Progenitor cell of endocrine pancreas (in vitro differentiated cells): ENCODE data around the gene EP400. TPM values are rescaled to one million over a fixed set of nuclear protein-coding genes. Genes with fewer than 3 reads are reported as not detected.

Experiments
- DNase-seq: peaks from one replicate; pipeline ENCODE4 v3.0.0; 2021; ENCODE audit warnings: low spot score; ENCODE audit not compliant: unreplicated experiment
- H3K27ac Mint-ChIP-seq: 2 replicates; pipeline ENCODE4 v1.8.0; 2021; ENCODE audit warnings: mild to moderate bottlenecking, moderate library complexity, mixed read lengths
- H3K27me3 Mint-ChIP-seq: 2 replicates; pipeline ENCODE4 v1.8.0; 2021; ENCODE audit warnings: mixed read lengths
- H3K36me3 Mint-ChIP-seq: 2 replicates; pipeline ENCODE4 v1.8.0; 2022; ENCODE audit warnings: mixed read lengths; ENCODE audit not compliant: insufficient read depth
- H3K4me1 Mint-ChIP-seq: 2 replicates; pipeline ENCODE4 v1.8.0; 2021; ENCODE audit warnings: low read depth, mixed read lengths
- H3K4me3 Mint-ChIP-seq: 2 replicates; pipeline ENCODE4 v1.8.0; 2021; ENCODE audit warnings: low read depth, mild to moderate bottlenecking, moderate library complexity, mixed read lengths
- H3K9me3 Mint-ChIP-seq: 2 replicates; pipeline ENCODE4 v1.8.0; 2021; ENCODE audit warnings: low read depth, mixed read lengths
- CTCF ChIP-seq: fragments of 200-600 bp; sonication (generic); IDR thresholded peaks from one replicate; pipeline ENCODE4 v1.5.0; 2021; ENCODE audit warnings: antibody characterized with exemption, mild to moderate bottlenecking; ENCODE audit not compliant: unreplicated experiment
- total RNA-seq: library from RNA; stranded (reverse); gene quantifications from 2 replicates; pipeline ENCODE4 v1.2.1, GENCODE V29; 2021

Gene EP400
- total RNA-seq, 1 donor from 2014 or later: 66.6 TPM

GRCh38 chr12:132009336-132009859 lies 59.7 kb downstream of the EP400 start:
- Mint-ChIP-seq H3K4me3 (no peak overlapping the region), H3K4me1 (no peaks in the 10 kb centered on the region), H3K9me3 (no peaks in the 10 kb centered on the region), H3K27ac (no peak overlapping the region), H3K36me3 (peaks cover 15% of the 10 kb centered on the region), H3K27me3 (no peaks in the 10 kb centered on the region)
- no peak for TF ChIP-seq CTCF
- DNase-seq: no peak

GRCh38 chr12:132012919-132013568 lies 63.3 kb downstream of the EP400 start:
- no peak for DNase-seq
- TF ChIP-seq CTCF: no peak
- no peaks in the 10 kb centered on the region for H3K27me3 Mint-ChIP-seq
- no peak overlapping the region for H3K27ac Mint-ChIP-seq
- peaks cover 12% of the 10 kb centered on the region for H3K36me3 Mint-ChIP-seq
- H3K9me3 Mint-ChIP-seq: no peaks in the 10 kb centered on the region
- H3K4me1 Mint-ChIP-seq: no peaks in the 10 kb centered on the region
- no peak overlapping the region for H3K4me3 Mint-ChIP-seq

- no peak for TF ChIP-seq CTCF
- H3K4me3 Mint-ChIP-seq: no peak overlapping the region
- H3K9me3 Mint-ChIP-seq: no peaks in the 10 kb centered on the region
- no peak for DNase-seq
- no peaks in the 10 kb centered on the region for H3K27me3 Mint-ChIP-seq
- H3K4me1 Mint-ChIP-seq: no peaks in the 10 kb centered on the region
- H3K36me3 Mint-ChIP-seq: peaks cover 11% of the 10 kb centered on the region
- no peak overlapping the region for H3K27ac Mint-ChIP-seq
These were observed 64.6 kb downstream of the EP400 start for GRCh38 chr12:132014092-132014914.

- Mint-ChIP-seq H3K4me1 (no peaks in the 10 kb centered on the region), H3K4me3 (no peak overlapping the region), H3K27ac (no peak overlapping the region), H3K9me3 (no peaks in the 10 kb centered on the region), H3K27me3 (no peaks in the 10 kb centered on the region), H3K36me3 (peaks cover 11% of the 10 kb centered on the region)
- DNase-seq: no peak
- no peak for TF ChIP-seq CTCF
These were observed 65.2 kb downstream of the EP400 start for GRCh38 chr12:132014915-132015280.

GRCh38 chr12:132015686-132016430 lies 66.1 kb downstream of the EP400 start:
- H3K27me3 Mint-ChIP-seq: no peaks in the 10 kb centered on the region
- no peak for DNase-seq
- no peak overlapping the region for H3K27ac Mint-ChIP-seq
- TF ChIP-seq CTCF: no peak
- H3K4me1 Mint-ChIP-seq: no peaks in the 10 kb centered on the region
- no peak overlapping the region for H3K4me3 Mint-ChIP-seq
- no peaks in the 10 kb centered on the region for H3K9me3 Mint-ChIP-seq
- peaks cover 14% of the 10 kb centered on the region for H3K36me3 Mint-ChIP-seq
